ENCODE data around the gene COMMD4.
"Not testable (repeated sequence)": the region's sequence is repeated elsewhere in the genome, so short reads cannot be mapped to it uniquely, and the experiment has no call there.

The COMMD4 gene

DNA sequence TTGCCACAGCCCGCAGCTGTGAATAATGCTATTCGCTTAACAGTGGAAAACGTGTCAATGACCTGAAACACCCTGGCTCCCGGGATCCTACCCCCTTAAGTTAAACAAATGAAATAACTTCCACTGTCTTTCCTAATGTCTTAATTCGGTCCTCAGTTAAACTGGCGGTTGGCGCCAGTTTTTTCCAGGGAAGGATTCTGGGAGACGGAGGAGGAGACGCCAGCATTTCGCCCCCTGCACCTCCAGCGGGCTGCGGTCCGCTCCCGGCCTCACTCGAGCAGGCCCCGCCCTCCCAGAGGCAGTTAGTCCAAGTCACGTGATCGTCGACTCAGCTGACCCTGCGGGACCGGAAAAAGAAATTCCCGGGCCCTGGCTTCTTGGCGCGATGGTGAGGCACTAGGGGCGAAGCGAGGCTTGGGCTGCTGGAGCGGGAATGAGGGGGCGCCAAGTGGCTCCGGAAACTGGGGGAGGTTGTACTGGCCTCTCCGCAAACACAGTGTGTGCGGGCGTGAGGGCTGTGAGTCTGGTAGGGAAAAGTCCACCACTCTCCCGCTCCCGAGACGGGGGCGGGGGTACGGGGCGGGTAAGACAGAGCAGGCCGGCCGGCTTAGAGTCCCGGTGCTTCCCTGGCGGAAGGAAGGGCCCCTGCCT is at the start of gene COMMD4:
COMMD4 (plus strand) TSS at position 359 of the 651 bp plus-strand sequence; CDS start at position 386, 27 bp downstream.
- peak; percentile 93 for DNase-seq

DNA sequence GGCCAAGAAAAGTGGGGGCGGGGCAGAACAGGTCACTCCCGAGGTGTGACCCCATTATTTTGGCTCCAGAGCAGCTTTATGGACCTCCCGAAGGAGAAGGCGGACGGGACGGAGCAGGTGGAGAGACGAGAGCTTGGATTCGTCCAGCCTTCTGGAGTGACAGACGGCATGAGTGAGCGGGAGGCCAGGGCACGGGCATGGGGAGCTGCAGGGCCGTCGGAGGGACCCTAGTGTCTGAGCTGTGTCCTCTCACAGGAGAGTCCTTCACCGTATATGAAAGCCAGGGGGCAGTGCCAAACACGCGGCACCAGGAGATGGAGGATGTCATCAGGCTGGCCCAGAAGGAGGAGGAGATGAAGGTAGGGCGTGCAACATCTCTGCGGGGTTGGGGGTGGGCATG is 42.2 kb upstream of the COMMD4 start:
- not testable (repeated sequence) for DNase-seq

DNA sequence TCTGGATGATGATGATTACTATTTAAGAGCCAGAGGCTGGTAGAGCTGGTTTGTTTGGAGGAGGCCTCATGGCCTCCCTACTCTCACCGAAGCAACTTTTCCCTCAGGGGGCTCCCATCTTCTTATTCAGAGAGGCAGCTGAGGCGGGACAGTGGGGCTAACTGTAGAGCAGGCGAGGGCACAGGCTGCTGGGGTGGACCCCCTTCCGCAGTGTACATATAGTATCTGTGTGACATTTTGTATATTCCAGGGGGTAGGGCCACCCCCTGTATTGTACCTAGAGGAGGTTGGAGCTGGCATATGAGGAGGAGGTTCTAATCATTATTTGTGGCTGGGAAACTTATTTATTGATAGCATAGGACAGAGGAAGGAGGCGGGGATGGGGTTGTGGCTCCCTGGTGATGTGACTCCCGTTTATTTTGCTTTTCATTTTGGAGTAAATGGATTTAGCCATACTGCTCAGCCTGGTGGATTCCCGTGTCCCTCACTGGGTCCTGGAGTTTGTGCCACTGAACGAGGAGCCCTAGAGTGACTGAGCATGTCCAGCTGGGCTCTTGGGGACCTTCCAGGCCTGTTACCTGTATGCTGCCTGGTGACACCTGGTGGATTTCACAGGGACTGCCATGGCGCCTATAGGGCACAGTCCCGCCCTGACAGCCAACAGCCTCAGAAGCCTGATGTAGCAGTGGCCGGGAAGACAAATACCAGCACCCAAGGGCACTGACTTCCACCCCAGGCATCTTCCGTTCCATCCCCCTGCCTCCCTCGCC is 37.1 kb upstream of the COMMD4 start:
- DNase-seq: not testable (repeated sequence)

DNA sequence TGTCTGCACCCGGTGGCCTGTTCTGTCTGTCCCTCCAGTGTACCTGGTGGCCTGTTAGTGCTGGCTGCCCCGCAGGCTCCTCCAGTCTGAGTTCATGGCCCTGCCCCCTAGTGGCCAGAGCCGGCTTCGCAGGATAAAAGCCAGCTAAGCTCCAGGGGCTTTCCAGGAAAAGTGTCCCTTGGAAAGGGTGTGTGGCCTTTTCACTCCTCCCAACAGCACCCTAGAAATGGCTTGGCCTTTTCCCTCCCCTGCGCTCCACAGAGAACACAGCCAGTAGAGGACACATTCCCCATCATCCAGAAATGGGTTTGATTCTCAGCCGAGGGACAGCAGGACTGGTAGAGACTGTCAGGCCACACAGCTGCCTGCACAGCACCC is 36.6 kb upstream of the COMMD4 start:
- DNase-seq: peak; percentile 71

DNA sequence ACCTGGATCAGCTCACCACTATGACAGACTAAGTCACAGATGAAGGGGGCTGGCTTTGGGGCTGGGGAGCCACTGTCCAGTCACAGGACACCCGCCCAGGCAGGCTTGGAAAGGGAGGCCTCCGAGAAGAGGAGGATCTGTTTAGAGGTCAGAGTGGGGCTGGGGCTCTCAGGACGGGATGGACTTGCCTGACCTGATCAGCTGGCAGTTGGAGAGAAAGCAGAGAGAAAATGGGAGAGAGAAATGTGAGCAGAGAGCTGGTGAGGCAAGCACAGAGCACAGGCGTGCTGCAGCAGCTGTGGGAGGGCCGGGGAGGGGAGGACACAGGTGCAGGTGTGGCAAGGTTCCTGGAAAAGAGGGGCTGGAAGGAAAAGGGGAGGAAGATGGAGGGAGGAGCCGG is 35.8 kb upstream of the COMMD4 start:
- not testable (repeated sequence) for DNase-seq

DNA sequence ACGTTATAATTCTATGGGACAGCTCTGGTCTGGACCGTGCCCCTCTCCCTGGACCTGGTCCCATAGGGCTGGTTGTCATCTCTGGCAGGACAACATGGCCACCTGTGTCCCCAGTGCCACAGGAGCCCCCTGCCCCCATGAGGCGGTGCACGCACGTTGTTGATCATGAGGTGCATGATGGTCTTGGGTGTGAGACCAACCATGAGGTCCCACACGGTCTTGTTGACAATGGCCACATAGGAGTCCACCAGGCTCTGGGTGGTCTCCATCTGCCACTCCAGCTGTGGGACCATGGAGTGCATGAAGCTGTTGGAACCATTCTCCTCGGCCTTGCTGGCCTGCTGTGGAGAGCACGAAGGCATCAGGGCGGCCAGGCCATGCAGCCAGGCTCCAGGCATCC is 33.5 kb upstream of the COMMD4 start:
- DNase-seq: no peak

DNA sequence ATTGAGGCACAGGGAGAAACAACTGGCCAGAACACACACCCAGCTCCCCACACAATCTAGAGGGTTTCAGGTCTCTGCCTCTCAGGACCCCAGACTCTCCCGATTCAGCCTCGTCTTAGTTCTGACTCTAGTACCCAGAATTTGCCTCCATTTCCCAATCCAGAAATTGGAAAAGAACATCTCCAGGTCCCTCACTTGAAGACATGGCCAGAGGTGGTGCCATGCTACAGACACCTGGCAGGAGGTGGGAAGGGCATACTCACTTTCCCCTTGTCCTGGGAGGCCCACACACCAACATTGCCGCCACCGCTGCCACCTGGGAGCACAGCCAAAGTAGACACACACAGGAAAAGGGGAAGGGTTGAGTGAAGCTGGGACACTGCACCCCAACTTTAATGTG is 33.1 kb upstream of the COMMD4 start:
- not testable (repeated sequence) for DNase-seq

DNA sequence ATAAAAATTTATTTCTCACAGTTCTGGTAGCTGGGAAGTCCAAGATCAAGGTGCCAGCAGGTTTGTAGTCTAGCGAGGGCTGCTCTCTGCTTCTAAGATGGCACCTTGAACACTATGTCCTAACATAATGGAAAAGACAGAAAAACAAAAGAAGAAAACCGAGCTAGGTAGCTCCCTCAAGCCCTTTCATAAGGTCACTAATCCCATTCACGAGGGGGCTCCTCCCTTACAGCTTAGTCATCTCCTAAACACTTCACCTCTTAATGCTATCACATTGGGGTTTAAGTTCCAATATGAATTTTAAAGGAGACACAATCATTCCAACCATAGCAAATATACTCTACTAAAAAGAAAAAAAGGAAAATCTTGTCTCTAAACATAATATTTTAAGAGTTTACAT is 29.7 kb upstream of the COMMD4 start:
- no peak for DNase-seq

DNA sequence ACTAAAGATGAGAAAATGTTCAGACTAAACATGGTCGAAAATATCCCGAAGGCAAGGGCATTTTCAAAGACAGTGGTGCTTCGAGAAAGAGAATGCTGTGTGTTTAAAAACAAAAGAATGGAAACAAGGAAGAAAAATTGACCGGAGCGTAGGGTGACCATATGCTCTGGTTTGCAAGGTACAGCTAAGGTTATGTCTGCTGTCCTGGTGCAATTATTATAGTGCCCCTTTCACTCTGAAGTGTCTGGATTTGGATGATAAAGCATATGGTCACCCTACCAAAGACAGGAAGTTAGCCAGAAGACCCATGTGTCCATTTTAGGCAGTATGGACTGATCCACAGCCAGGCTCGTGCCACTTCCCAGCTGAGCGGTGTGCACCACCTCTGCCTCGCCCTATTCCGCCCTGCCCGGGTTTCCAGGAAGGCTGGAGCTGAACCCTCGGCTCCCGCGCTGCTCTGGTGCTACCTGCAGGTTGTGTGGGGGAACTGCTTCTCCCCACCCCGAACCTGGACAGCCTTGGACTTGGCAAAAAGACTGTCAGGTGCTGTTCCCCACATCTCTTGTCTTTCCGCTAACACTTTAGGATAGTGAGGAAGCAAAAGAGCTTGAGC is 28.0 kb upstream of the COMMD4 start:
- DNase-seq: peak; percentile 39

DNA sequence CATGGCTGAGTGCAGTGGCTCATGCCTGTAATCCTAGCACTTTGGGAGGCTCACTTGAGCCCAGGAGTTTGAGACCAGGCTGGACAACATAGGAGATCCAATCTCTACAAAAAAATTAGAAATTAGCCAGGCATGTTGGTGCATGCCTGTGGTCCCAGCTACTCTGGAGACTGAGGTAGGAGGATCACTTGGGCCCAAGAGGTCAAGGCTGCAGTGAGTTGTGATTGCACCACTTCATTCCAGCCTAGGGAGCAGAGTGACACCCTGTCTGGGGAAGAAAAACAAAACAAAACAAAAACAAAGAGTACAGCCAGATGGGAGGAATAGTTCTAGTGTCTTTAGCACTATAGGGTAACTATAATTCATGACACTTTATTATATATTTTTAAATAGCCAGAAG is 26.2 kb upstream of the COMMD4 start:
- DNase-seq: no peak

DNA sequence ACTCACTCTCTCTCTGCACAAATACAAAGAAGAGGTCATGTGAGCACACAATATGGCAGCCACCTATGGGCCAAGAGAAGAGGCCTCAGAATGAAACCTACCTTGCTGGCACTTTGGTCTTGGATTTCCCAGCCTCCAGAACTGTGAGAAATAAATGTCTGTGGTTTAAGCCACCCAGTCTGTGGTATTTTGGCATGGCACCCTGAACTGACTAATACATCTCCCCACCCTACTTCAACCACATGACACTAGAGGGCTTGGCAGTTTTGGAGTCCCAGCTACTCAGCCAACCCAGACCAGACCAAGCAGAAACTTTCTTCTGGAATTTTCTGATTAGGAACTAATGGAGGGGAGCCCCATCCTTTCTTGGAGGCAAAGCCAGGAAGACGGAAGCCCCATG is 23.3 kb upstream of the COMMD4 start:
- DNase-seq: not testable (repeated sequence)

DNA sequence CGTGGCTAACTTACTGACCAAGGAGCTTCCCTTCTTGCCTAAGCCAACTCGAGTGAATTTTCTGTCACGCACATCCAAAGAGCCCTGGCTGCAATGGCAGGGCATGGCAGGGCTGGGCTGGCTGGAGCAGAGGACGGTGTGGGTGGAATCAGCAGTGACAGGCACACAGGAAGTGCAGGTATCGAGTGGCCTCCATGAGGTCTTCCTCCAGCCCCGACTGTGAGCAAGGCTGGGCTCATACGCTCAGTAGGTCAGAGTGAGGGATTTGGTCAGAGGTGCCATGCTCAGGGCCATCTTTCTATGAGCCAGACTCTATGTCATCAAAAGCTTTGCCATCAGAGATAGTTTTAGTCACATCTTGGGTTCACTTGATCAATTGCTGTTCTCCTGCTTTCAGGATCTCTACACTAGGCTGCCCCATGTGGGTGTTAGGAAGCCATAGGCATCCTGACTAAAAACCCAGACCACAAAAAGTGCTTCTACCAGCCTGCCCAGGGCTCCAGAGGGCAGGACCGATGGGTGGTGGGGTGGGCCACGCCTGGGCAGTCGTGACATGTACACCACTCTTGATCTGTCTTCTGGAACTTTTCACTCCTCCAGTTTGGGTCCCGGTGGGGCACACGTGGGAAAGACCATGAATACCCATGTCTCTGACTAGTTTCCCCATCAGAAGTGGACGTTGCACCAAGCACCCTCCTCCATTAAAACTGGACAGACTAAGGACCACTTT is 22.6 kb upstream of the COMMD4 start:
- no peak for DNase-seq

DNA sequence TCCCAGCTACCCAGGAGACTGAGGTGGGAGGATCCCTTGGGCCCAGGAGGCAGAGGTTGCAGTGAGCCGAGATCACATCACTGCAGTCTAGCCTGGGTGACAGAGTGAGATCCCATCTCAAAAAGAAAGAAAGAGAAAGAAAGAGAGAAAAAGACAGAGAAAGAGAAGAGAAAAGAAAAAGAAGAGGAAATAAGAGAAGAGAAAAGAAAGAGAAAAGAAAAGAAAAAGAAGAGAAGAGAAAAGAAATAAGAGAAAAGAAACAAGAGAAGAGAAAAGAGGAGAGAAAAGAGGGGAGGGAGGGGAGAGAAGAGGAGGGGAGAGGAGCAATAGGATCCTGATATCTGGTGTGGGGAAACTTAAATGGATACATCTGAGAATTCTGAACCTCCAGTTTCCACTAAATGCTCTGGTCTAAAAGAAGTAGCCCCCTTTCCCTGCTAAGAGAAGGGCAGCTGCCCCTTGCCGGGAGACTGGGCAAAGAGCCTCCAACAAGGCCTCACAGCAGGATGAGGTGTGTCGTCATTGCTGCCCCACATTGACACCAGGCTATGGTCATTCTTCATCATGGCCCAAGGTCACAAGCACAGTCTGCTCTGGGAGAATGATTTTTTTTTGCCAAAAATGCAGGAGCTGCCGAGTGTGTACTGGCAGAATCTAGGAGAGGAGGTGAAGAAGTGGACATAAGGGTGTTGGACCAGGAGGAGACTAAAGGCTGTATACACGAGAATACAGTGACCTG is 21.1 kb upstream of the COMMD4 start:
- DNase-seq: no peak

DNA sequence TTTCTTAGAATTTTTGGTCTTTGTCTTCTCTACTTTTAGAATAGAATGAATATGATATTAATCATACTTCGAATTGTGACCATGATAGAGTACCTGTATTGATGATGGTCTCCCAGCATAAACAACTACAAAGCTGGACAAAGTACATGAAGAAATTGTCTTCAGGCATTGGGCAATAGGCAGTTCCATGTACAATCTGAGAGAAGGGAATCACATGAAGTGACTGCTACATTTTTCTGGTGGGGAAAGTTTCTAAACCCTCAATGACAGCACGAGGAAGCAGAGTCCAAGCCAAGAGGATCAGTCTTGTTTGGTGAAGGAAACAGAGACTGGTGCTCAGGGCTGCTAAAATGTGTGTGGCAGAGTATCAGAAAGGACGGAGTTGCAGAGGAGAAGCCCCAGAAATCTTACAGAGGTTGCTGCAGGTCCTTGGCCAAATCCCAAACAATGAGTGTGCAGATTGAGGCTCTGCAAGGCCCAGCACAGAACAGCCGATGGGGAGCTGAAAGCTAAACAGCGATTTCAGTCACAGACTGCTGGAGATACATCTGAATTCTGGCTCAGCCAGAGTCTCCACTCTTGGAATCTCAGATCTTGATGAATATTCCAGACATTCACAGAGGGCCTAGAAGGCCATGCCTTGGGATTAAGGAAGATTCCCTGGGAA is 16.5 kb upstream of the COMMD4 start:
- DNase-seq: not testable (repeated sequence)

DNA sequence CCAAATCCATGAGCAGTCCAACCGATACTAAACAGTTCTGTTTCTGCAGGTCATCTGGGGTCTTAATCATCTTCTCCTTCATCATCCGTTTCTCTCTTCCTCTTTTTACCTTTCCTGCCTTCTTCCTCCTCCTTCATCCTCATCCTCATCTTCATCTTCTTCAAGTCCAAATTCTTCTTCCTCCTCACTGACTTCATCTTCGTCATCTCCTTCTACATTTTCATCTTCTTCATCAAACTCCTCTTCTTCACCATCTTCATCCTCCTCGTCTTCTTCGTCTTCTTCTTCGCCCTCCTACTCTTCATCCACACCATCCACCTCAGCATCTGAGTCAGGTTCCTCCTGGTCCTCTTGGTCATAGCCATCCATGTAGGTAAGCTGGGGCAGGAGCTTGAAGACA is 14.2 kb upstream of the COMMD4 start:
- no peak for DNase-seq

DNA sequence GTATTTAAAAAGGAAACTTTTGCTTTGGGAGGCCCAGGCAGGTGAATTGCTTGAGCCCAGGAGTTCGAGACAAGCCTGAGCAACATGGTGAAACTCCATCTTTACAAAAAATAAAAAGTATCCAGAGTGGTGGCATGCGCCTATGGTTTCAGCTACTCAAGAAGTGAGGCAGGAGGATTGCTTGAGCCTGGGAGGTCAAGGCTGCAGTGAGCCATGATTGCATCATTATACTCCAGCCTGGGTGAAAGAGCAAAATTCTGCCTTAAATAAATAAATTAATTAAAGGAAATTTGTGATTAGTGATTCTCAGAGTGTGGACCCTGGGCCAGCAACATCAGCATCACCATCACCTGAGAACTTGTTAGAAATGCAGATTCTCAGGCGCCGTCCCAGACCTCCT is 9.9 kb upstream of the COMMD4 start:
- no peak for DNase-seq

DNA sequence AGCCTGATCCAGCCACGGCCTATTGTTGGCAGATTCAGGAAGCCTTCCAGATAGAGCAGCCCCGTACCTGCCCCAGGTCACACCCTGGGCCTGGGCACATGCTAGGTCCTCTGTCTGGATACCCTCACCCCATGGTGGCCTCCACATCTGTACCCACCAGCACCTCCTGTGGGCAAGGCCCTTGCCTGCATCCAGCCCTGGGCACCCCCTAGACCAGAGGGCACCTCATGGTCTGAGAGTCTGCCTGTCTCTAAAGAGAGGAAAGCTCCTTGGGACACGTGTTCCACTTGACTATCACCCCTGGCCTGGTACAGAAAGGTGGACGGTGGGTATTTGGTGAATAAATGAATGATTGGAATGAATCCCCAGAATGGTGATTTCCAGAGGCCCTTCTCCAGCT is 8.9 kb upstream of the COMMD4 start:
- no peak for DNase-seq

DNA sequence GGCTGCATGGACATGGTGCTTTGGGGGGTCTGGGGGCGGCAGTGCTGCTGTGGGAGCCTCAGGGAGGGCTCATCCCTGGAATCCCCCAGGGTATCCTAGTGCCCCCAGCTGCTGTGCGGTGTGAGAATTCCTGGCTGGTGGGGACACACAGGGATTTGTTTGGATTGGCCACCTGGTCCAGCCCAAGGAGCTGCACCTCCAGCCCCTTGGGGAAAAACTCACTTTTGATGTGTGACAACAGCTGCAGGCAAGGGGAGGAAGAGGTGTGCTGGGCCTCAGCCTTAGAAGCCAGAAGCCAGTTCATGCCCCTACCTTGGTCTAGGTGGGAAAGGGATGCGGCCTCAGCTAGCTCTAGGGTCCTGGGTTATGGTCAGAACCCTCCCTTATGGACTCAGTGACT is 8.4 kb upstream of the COMMD4 start:
- no peak for DNase-seq

DNA sequence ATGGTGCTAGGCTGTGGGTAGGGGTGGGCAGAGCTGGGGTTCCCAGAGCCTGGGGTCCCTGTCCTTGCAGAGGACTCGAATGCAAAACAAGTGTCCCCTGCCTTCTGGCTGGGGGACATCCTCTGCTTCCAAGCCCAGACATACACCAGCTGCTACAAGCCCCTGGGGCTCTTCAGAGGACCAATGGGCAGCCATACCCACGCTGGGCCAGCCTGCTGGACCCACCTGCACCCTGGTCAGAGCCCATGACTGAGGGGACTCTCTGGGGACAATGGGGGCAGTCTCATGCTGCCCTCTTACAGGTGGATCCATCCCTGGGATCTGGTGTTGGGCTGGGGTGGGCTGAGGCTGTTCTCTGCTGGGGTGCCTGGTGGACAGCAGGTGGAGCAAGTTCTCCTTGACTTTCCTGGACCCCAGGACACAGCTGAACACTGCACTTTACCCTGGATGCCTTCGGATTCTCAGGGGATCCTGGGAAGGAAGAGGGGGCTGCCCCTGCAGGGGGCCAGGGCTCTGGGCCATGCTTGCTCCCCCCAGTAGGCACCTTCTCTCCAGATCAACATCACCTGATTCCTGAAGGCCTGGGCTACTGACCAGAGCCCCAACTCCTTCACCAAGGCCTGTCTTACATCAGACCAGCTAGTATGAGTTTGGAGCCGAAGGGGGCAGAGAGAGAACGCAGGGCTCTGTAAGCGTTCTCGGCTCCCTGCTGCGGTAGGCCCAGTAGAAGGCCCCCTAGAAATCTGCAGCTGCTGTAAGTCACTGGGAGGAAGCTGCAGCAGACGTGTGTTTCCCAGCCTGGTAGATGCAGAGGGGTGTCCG is 7.2 kb upstream of the COMMD4 start:
- no peak for DNase-seq

DNA sequence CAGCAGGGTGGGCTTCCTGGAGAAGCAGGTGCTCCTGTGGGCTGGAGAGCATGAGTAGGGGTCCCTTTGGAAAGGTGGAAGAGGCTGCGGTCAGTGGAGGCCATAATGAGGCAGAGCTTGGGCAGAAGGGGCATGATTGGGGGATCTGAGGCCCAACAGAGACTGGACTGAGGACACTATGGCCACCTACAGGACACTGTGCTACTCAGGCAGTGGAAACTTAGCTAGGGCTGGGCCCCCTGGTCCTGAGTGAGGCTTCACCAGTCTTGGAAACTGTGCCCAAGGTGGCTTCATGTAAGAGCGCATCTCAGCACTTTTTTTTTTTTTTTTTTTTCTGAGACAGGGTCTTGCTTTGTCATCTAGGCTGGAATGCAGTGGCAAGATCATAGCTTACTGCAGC is 6.3 kb upstream of the COMMD4 start:
- no peak for DNase-seq

DNA sequence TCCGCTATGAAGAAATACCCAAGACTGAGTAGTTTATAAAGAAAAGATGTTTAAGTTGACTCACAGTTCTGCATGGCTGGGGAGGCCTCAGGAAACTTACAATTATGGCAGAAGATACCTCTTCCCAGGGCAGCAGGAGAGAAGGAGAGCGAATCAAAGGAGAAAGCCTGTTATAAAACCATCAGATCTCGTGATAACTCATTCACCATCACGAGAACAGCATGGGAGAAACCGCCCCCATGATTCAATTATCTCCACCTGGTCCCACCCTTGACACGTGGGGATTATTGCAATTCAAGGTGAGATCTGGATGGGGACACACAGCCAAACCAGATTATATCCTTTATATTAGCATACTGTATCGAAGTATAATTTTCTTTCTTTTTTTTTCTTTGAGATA is 3.8 kb upstream of the COMMD4 start:
- DNase-seq: not testable (repeated sequence)

Measured in stimulated activated CD4-positive, alpha-beta T cell treated with anti-CD3 and anti-CD28 coated beads, Interleukin-15, amount 100 ng/mL, for 24 hours (primary cell).